Activated CD4-positive, alpha-beta T cell treated with anti-CD3 and anti-CD28 coated beads, Interleukin-2, amount 50 U/mL, for 1 hour (primary cell): ENCODE measurements around the gene FASN.

Source experiments
- DNase-seq: peaks from one replicate; pipeline ENCODE4 v3.0.0-alpha.2; 2020

The FASN gene

DNA sequence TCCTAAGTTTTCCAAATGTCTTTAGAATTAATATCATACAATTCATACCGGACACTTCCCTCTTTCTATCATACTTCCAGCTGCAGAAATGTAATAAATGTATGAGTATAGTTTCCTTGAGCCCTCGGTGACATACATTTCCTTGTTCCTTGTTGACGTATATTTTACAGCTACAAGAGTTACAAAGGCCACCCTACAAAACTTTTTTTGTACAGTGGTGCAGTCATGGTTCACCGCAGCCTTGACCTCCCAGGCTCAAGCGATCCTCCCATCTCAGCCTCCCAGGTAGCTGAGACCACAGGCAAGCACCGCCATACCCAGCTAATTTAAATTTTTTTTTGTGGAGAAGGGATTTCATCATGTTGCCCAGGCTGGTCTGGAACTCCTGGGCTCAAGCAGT is 25.2 kb downstream of the FASN start:
- no peak for DNase-seq

DNA sequence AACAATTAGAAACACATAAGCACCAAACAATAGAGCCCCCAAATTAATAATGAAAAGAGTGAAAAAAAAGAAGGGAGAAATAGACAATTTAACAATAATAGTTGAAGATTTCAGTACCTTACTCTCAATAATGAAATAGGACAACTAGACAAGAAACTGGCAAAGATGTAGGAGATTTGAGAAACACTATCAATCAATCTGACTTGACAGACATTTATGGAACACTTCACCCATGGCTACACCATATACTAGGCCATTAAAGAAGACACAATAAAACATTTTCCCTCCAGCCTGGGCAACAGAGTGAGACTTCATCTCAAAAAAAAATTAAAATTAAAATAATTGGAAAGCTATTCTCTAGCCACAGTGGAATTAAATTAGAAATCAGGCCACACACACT is 27.4 kb downstream of the FASN start:
- DNase-seq = no peak

DNA sequence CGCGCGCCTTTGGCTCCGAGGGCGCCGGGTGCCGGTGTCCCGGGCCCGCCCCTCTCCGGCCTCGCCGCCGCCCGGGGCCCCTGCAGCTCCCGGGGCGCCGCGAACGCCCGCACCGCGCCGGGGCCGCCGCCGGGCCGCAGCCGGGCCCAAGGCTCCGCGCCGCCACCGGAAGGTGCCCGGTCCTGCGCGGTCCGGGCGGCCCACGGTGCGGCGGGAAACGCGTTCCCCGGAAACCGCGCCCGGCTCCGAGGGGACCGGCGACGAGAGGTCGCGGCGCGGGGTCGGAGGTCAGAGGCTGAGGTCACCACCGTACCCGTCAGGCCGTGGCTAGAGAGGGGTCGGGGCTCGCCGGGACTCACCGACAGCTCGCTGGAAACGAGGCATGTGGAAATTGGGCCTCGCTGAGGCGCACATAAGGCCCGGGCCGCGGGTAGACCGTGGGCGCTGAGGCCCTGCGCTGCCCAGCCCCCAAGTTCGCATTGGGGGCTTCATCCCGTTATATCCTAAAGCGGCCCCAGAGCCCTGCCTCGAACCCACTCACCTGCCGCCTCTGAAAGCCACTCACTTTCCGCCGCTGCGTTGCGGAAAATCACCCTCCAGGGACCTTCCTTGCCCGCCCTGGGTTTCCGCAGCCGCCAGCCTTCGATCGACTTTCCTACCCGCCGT is 32.3 kb downstream of the FASN start, which contains the start of gene DUS1L:
Gene DUS1L, minus strand, starts transcription at position 167 of the 666 bp plus-strand sequence. CDS start 745 bp downstream, outside the sequence.
- peak; percentile 70 for DNase-seq

DNA sequence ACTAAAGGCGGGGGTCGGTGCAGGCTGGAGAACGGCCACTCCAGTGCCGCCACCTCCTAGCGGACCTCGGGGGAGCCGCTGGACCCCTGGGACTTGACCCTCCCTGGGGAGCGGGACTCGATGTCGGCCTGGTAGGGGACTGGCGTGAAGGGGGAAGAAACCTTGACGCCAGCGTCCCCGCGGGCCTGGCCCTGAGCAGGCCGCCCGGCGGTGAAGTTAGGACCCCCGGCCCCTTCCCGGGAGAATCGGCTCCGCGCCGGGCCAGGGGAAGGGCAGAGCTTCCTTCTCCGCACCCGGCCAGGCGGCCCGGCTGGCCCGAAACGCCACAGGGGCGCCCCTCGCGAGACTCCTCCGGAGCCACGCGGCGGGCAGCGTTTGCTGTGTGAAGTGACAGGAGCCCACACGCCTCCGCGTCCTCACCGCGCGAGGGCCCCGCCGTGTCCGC is 32.8 kb downstream of the FASN start:
- DNase-seq = no peak

DNA sequence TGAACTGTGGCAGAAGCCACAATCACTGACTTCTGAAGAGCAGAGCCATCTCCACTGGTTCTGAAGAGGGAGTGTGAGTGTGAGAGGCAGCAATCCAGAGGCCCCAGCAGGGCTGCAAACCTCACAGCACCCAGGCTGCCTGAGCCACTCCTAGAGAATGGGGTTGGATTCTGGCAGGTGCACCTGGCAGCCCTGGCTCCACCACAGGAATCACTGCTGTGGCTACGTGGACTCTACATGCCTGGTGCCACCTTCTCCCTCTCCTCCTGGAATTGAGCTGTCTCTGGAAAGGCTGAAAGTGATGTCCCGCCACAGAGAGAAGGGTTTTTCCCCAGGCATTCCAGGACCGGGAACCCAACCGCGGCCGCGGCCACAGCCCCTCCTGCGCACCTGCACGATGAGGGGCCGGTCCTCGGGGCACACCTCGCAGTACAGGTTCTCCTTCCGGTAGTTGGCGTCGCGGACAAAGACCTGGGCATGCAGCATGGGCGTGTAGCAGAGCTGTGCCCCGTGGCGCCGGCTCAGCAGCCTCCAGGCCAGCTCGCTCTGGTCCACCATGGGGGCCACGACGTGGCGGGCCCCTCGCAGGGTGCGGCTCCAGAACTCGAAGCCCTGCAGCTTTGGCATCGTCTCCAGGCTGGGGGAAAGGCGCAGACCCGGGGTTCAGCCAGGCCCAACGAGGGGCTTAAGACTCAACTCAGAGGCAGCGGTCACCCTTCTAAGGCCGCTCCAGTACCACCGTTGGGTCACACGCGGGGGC is 33.4 kb downstream of the FASN start:
- no peak for DNase-seq

DNA sequence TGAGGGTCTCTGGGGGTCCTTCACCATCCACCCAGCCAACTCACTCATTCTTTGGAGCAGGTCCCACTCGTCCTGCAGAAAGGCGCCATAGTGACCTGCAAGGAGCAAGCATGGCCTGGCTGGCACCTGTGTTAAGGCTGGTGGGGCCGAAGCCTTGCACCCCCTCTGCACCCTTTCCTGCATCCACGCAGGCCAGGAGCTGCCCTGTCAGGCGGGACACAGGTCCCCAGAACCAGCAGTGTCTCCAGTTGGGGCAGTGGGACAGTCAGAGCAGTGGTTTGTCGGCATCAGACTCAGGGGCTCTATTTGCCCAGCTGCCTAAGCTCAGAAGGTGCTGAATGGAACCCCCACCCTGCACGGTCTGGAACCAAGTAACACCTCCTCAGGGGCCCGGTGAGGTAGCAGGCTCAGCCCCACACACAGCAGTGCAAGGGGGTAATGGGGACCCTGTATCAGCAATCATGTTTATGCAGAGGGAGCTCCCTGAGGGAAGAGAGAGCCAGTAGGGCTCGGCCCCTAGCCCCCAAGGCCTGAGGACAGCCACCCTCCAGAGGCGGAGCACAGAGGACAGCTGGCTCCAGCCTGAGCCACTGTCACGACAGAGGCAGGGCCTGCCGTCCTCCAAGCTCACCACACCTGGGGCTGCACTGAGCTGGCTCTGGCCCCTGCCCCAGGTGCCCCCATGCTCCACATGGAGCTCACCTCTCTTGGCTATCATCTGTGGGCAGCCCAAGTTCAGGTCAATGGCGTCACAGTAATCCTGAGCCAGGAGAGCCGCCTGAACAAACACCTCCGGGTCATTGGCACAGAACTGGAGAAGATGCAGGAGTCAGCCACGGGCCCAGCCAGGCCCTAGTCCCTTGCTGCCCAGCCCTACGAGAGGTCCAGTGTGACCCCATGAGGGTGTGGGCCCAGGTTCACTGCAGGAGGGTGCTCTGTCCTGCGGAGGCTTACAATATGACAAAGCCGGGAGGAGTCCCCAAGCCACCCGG is 34.3 kb downstream of the FASN start:
- DNase-seq = no peak

DNA sequence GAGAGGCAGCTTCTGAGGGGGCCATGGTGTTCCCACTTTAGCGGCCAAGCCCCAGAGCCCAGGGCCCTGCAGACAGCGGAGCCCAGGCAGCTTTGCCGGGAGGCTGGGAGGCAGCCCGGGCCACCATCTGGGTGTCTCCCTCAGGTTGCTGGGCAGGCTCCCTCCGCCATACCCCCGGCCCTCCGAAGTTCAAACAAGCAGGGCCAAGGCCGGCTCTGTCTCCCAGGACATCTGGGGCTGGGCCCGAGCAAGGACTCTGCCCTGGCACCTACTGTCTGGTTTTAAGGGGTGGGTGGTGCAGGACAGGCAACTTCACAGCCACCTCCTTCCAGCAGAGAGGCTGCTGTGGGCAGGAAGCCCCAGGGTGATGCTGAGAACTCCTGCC is 35.1 kb downstream of the FASN start:
- DNase-seq = no peak

DNA sequence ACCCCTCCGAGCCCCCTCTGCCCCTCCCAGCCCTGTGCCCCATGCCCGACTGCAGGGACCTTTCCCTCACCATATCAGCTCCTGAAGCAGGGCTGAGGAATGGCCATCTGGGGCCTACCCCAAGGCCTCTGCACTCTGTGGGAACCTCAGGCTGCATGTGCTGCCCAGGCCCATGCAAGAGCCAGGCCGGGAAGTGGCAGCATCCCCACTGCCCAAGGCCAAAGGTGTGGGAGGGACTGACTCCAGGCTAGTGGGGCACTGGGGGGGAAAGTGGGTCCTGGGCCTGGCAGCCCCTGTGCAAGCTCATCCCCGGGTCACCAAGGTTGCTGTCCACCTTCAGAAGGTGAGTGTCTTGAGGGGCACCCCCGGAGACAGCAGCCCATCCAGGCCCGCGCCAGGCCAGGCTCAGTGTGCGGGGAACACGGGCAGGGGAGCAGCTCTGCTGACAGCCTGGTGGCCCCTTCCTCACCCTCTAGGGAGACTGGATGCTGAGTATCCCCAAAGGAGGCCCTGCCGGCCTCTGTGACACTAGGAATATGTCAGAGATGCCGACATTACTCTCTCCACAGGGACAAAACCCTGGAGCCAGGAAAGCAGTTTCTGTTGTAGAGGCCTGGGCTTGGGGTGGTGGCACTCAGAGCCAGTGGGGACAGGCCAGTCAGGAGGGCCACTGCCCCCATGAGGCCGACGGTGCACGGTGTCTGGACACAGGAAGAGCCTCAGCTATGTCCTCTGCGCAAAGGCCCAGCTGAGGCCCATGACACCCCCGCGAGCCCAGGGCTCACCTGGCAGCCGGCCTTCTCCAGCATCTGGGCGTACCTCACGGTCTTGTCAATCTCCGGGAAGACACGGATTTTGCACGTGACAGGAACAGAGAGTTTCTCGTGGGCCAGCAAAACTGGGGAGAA is 35.7 kb downstream of the FASN start:
- DNase-seq = no peak

DNA sequence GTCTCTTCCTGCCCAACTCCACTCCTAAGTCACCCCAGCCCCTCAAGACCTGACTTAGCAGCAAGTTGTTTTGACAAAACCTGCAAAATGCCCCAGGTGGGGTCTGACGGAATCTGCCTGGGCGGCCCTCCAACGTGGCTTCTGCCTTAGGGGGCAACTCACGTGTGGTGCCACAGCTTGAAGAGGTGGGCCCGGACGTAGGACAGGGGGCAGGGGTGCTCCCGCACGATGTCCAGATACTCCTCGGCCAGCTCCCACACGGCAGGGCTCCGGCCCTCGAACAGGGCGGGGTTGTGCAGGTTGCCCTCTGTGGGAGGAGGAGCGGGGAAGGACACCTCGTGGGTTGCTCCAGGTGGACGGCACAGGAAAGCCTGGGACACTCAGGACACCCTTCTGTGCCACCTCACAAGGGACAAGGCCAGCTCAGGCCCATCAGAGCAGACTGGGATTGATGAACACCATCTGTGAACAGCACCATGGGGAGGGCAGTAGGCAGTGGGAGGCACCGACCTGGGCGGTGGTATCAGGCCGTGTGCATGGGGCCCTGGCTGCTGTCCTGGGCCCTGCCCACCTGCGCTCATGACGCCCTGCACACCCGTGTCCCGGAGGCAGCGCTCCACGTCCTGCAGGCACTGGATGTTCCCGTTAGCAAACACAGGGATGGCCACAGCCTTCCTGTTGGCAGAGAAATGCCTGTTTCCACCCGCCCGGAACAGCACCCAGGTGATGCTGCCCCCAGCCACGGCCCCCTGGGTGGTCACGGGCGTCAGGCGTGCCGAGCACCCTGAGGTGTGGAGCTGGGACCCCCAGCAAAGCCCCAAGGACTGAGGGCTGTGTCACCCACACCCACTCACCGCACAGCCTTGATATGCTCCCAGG is 36.8 kb downstream of the FASN start:
- DNase-seq = no peak

DNA sequence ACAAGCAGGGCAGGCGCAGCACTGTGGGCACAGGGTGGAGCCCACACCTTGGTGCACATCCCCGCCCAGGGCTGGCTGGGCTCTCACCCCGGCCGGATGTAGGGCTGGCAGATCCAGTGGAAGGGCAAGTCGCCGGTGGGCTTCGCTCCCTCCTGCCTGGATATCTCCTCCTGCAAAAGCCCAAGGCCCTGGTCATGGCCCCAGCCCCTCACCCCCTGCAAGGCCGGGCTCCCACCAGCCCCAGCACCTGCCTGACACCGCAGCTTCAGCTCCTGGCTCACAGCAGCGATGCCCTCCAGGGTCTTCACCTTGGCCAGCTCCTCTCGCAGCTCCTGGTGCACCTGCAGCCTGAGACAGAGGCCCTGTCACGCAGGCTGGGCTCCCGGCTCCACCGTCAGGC is 37.4 kb downstream of the FASN start:
- DNase-seq = no peak

DNA sequence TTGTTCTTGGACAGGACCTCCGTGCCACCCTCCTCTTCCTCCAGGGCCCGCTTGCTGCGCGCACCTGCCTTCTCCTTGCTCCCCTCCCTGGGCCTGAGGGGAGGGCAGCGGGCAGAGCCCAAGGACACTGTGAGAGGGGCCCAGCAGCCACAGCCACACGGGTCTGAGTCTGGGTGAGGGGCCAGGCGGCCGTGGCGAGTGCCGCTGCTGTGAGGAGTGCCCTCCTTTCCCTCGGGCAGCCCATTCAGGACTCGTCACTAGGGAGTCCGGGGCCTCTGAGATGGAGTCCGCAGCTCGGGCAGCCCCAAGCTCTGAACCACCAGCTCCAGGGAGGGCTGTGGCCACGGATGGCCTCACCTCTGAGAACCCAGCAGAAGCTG is 38.0 kb downstream of the FASN start:
- DNase-seq = no peak

DNA sequence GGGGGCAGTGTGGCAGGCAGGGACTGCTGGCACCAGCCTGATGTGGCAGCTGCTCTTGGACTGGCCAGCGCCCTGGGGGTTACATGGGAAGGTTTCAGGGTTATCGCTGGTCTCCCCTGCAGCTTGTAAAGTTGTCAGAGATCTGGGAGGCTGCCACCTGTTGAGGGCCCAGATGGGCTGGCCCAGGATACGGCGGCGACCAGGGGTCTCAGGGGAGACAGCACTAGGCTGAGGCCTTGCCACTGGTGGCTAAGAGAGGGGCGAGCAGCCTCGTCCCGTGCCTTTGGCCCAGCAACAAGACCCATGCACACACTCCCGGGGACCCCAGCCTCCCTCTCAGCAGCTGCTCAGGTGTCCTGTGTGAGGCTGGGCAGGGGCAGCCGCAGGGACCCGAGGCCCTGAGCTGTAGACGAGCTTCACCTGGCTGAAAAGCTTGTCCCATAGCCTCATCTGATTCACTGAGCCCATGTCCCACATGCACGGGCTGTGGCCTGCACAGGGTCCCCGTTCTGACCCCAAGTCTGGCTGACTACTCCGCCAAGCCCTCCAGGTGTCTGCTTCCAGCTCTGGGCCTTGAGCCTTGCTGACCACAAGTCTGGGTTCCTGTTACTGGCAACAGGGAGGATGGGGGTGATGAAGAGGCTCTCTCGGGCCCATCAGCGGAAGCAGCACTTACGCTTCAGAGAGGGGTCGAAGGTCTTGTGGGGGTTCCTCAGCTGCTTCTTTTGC is 38.6 kb downstream of the FASN start:
- DNase-seq = no peak

DNA sequence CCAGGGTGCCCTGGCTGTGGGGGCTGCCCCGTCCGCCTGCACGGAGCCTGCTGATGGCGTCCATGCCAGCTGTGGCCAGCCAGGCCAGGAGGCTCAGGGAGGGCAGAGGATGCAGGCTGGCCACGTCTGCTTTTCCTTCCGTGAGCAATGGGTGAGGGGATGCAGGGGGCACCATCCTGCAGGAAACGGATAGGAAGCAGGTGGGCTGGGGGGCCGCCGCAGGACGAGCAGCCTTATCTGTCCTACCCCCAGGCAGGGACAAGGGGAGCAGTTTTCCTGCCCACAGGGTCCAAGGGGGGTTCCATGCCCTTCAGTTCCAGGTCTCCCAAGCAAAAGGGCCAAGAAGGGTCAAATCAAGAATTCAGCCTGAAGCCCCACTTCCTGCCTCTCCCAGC is 39.2 kb downstream of the FASN start:
- no peak for DNase-seq

DNA sequence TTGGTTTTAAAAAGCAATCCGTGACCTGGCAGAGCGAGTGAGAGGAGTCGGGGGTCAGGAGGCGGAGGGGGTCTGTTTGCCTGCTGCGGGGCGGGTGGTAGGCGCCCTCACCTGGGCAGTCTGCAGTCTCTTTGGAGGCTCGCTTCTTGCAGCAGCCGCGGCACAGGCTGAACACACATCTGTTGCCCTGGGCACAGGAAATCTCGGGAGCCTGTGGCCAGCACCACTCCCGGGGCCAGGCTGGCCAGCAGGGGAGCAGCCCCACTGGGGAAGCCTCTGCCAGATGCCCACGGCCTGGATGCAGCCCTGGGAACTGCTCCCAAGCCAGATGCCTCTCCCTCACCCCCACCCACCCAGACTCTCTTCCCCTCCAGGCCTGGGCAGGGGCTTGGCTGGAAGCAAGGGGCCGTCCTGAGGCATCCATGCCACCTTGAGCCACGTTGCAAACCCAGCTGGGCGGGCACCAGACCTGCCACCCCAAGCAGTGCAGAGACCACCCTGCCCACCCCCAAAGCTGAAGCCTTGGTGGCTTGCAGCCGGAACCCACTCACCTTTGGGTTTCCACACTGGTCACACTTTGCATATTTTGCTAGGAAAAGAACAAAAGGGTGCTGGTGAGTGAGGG is 39.7 kb downstream of the FASN start:
- DNase-seq = no peak

DNA sequence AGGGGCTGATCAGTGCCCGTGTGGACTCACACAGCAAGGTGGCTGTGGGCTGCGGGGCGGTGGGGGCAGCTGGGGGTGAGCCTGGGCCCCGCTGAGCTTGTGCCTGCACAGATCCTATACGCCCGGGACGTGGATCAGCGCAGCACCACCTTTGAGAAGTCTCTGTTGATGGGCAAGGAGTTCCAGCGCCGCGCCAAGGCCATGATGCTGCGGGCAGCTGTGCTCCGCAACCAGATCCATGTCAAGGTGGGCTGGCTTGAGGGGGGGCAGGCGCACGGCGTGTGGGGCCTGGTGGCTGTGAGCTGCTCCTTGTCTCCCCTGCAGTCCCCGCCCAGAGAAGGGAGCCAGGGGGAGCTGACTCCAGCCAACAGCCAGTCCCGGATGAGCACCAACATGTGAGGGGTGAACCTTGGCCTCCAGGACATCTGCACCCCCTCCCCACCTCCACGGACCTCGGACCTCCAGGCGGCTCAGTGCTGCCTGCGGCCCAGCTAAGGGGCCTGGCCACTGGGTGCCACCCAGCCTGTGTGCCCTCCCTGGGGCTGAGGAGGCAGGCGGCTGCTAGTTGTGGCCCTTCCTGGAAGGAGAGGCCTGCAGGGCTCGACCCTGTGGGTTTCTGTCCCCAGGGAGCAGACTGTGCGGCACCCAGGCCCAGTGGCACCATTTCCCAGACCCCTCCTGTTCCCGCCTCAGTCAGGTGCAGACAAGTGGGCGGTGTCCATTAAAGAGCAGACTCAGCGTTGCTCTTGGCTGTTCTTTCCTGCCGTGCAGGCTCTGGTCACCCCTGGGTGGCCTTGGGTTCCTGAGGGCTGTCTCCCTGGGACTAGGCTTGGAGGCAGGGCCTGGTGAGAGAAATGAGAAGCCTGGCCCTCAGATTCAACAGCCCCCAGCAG is 41.1 kb downstream of the FASN start:
- DNase-seq = no peak

DNA sequence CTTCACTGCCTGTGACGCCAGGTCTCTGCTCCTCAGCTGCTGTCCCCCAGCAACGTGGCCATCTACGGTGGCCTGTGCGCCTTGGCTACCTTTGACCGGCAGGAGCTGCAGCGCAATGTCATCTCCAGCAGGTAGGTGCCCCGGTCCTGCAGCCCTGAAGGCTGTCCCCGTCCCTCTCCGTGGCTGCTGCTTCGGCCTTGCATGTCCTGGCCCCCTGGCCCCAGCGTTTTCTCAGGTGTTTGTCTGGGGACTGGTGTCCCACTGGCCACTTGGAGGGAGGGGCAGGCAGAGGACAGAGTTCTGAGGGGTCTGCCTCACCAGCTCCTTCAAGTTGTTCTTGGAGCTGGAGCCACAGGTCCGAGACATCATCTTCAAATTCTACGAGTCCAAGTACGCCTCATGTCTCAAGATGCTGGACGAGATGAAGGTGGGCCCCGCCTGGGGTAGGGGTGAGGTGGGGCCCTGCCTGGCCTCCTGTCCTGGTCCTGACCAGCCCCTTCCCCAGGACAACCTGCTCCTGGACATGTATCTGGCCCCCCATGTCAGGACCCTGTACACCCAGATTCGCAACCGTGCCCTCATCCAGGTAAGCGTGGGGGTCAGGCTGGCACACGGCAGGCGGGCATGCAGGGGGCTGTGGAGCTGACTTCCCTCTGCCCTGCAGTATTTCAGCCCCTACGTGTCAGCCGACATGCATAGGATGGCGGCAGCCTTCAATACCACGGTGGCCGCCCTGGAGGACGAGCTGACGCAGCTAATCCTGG is 41.9 kb downstream of the FASN start:
- no peak for DNase-seq

DNA sequence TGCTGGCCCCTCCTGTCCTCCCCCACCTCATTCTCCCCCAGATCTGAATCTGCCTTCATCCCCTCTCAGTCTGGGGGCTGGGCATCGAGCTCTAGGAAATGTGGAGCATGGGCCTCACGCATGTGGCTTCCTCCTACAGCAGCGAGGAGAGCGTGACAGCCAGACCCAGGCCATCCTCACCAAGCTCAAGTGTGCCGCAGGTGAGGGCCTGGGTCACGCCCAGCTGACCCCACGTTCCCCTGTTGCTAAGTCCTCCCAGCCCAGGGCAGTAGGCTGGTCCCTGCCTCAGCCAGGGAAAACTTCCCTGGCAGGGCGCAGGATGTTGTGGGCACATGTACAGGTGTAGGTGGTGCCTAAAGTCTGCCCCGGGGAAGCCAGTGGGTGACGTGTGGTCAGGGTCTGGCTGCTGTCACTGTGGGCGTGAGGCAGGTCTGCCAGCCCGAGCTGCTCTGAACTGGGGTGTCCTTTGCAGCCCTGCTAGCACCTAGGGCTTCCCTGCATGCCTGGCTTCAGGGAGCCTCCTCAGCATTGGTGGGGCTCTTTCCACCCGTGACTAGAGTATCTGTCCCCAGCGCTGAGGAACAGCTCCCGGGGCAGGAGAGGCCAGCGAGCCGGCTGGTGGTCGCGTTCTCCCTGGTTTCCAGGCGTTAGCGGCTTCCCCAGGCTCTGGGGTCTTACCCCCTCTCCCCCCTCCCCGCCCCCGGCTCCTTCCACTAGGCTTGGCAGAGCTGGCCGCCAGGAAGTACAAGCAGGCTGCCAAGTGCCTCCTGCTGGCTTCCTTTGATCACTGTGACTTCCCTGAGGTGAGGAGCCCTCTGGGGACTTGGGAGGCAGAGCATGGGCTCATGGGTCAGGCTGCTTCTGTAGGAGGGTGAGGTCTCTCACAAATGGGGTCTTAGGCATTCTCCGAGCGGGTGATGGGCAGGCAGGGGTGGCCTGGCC is 42.7 kb downstream of the FASN start:
- no peak for DNase-seq
